Vagina (tissue), 2 donors: ENCODE measurements around the gene NID2. TPM values are rescaled to one million over a fixed set of nuclear protein-coding genes. Genes with fewer than 3 reads are reported as not detected.

Experiments used
- DNase-seq, 2 donors: peaks; one replicate each; pipeline ENCODE4 v3.0.0-alpha.2; 2017; ENCODE audit errors: extremely low spot score in 2 of 2
- H3K27ac ChIP-seq: fragments of 200-600 bp; sonication (generic); one replicate; pipeline ENCODE4 v1.5.1; 2019
- H3K27me3 ChIP-seq: fragments of 200-600 bp; sonication (generic); one replicate; pipeline ENCODE4 v1.5.1; 2019
- H3K36me3 ChIP-seq, 2 donors: fragments of 200-600 bp; sonication (generic); one replicate each; pipeline ENCODE4 v1.5.1; 2017 to 2019
- H3K4me1 ChIP-seq: fragments of 200-600 bp; sonication (generic); one replicate; pipeline ENCODE4 v1.5.1; 2019
- H3K4me3 ChIP-seq, 2 donors: fragments of 200-600 bp; sonication (generic); 1 replicate in 1 of 2; 2 replicates in 1 of 2; pipeline ENCODE4 v1.5.1; 2016 to 2019
- H3K9me3 ChIP-seq: fragments of 200-600 bp; sonication (generic); one replicate; pipeline ENCODE4 v1.5.1; 2019
- POLR2A ChIP-seq, 2 donors: fragments of 450-650 bp; IDR thresholded peaks; one replicate each; pipeline ENCODE4 v1.6.1; 2017; ENCODE audit warnings: antibody characterized with exemption in 2 of 2, mild to moderate bottlenecking in 2 of 2, moderate library complexity in 2 of 2
- POLR2AphosphoS5 ChIP-seq, 2 donors: sonication (generic); formaldehyde crosslinking; IDR thresholded peaks; one replicate each; pipeline ENCODE4 v1.9.0; 2017; ENCODE audit warnings: antibody characterized with exemption in 2 of 2, mild to moderate bottlenecking in 2 of 2, low read depth in 1 of 2; ENCODE audit not compliant: insufficient read depth in 1 of 2
- intact Hi-C: fragments of 100-400 bp; cut with DNase I; formaldehyde crosslinking; loops from one replicate; pipeline ENCODE4 v1.15.1; 2023
- total RNA-seq: library from RNA; depleted of rRNA; stranded (reverse); fragments of >200 nt; gene quantifications from one replicate; pipeline ENCODE4 v1.2.3, GENCODE V29; 2016
- TF ChIP-seq, protein P1 (sequence below), 3 experiments: fragments of 450-650 bp in 2 of 3; fragments of 200-600 bp in 1 of 3; sonication (generic) in 1 of 3; IDR thresholded peaks; one replicate each; pipeline ENCODE4 v1.5.1; 2017 to 2019; ENCODE audit warnings: antibody characterized with exemption in 3 of 3, mild to moderate bottlenecking in 2 of 3, moderate library complexity in 2 of 3

Gene NID2
- total RNA-seq, 1 donor from 2014 or later: 20.1 TPM

DNA sequence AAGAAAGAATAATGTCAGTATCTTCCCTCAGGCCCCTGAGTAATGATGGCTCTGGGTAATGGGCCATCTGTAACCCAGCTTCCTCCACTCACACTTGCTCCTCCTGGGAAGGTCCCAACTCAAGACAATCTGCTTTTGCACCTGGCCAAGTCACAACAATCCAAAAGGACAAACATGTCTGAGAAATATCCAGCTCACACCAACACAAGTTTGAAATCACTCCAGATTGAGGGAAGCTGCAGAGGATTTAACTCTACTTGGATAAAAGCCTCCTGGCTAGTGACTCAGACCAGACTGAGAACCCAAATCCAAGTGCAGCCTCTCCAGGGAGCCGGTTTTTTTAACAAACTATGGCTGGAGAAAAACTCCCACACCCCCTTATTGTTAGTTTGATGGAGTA, 45.3 kb downstream of the NID2 start:
- H3K4me3 ChIP-seq: no peak overlapping the region
- no peaks in the 10 kb centered on the region for H3K9me3 ChIP-seq
- no peaks in the 10 kb centered on the region for H3K27me3 ChIP-seq
- H3K36me3 ChIP-seq: no peaks in the 10 kb centered on the region
- peaks cover under 1% of the 10 kb centered on the region for H3K4me1 ChIP-seq
- no peak for TF ChIP-seq POLR2AphosphoS5 (IDR thresholded peaks at IDR 0.05; ENCODE audit: insufficient read depth in 1 of 2, low read depth in 1 of 2)
- no peak for TF ChIP-seq POLR2A (IDR thresholded peaks at IDR 0.05)
- TF ChIP-seq, protein P1, sequence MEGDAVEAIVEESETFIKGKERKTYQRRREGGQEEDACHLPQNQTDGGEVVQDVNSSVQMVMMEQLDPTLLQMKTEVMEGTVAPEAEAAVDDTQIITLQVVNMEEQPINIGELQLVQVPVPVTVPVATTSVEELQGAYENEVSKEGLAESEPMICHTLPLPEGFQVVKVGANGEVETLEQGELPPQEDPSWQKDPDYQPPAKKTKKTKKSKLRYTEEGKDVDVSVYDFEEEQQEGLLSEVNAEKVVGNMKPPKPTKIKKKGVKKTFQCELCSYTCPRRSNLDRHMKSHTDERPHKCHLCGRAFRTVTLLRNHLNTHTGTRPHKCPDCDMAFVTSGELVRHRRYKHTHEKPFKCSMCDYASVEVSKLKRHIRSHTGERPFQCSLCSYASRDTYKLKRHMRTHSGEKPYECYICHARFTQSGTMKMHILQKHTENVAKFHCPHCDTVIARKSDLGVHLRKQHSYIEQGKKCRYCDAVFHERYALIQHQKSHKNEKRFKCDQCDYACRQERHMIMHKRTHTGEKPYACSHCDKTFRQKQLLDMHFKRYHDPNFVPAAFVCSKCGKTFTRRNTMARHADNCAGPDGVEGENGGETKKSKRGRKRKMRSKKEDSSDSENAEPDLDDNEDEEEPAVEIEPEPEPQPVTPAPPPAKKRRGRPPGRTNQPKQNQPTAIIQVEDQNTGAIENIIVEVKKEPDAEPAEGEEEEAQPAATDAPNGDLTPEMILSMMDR (IDR thresholded peaks at IDR 0.05): no peak
- no peak overlapping the region for H3K27ac ChIP-seq
- intact Hi-C loops: no loop called here
- DNase-seq: no peak

DNA sequence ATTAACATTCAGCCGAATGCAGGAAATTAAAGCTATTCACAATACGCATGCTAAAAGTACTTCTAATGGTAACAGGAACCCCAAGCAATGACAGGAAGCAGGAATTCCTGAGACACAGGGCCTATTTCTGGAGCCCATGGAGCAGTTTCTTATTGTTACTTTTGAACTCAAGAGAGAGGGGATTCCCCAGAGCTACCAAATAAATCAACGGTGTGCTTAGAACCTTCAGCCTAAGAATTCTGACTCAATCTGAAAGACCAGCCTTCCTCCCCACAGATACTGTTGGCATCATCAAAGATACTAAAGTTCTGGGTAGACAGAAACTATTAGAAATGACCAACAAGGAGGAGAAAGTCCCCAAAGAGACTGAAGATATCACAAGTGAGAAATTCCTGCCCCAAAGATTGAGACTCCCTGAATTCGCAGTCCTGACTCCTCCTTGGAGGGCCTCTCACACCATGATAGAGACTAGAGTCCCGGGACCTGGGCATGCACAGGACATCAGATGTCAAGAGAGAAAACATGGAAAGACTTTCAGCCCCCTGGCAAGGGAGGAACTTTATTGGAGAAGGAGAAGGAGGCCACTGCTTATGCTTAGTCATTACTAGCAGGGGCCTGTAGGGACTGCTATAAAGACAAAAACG, 46.8 kb downstream of the NID2 start:
- H3K27ac ChIP-seq: no peak overlapping the region
- DNase-seq: no peak
- no peaks in the 10 kb centered on the region for H3K9me3 ChIP-seq
- intact Hi-C loops: no loop called here
- no peaks in the 10 kb centered on the region for H3K27me3 ChIP-seq
- TF ChIP-seq, protein P1 (IDR thresholded peaks at IDR 0.05): no peak
- TF ChIP-seq POLR2AphosphoS5 (IDR thresholded peaks at IDR 0.05; ENCODE audit: insufficient read depth in 1 of 2, low read depth in 1 of 2): peak in 1 of 2 donors; percentile 45
- no peaks in the 10 kb centered on the region for H3K36me3 ChIP-seq
- H3K4me3 ChIP-seq: no peak overlapping the region
- peaks cover 7% of the 10 kb centered on the region for H3K4me1 ChIP-seq

DNA sequence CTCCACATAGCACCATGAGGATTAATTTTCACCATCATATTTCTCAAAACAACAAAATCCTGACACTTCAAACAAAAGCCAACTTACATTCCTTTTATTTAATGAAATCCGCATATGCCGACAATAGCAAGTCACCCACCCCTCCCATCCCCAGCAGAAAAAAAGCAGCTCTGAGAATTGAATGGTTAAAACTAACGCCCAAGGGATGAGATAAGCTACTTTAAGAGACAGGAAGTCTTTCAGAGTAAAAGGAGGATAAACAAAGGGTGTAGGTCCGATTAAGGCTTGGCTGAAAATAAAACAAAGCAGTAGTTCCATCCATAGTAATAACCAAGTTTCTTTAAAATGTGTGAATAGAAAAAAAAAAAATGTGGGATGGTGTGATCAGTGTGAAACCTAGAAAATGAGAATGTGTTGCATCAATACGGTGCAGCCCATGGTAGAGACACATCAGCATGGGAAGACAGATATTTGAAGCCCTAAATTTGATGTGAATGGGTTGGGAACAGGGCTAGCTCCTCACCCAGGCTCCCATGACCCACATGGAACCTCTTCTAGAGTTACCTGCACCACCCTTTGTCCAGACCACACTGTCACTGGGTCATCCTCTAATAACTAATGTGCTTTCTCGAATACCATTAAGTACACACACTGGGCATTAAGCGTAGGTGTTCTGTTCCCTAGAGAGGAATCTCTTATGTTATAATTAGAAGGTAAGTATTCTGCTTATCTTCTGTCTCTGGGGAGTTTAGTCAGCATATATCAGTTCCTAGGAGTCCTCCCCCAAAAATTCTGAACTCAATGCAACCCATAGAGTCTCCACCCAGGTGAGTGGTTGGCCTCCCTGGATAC, 47.8 kb downstream of the NID2 start:
- H3K36me3 ChIP-seq: no peaks in the 10 kb centered on the region
- intact Hi-C loops: no loop called here
- H3K4me1 ChIP-seq: peaks cover 7% of the 10 kb centered on the region
- TF ChIP-seq POLR2AphosphoS5 (IDR thresholded peaks at IDR 0.05; ENCODE audit: insufficient read depth in 1 of 2, low read depth in 1 of 2): no peak
- TF ChIP-seq POLR2A (IDR thresholded peaks at IDR 0.05): no peak
- TF ChIP-seq, protein P1 (IDR thresholded peaks at IDR 0.05): no peak
- no peaks in the 10 kb centered on the region for H3K27me3 ChIP-seq
- H3K4me3 ChIP-seq: no peak overlapping the region
- no peak overlapping the region for H3K27ac ChIP-seq
- no peaks in the 10 kb centered on the region for H3K9me3 ChIP-seq
- no peak for DNase-seq

DNA sequence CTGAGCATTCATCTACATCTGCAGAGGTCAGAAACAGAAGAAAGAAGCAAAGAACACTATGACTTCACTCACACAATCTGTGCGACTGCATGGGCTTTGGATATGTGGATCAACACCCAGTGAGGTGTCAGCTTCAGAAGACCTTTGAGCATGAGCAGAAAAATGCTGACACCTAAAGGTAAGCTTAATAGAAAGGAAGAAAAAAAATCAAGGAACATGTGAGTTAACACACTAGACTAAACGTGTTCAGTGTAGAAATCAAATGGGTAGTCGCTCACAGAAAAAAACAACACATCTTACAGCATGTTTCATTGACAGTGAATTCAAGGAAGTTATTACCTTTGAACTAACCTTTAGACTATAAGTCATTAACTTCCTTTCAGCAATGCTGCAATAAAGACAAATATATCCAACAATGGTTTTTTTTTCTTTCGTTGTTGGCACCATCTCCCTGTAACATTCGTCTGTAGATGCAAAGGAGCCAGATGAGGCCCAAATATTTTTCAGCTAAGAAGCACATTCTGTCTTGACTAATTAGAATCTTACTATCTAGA, 48.6 kb downstream of the NID2 start:
- Histone ChIP-seq H3K27me3 (no peaks in the 10 kb centered on the region), H3K9me3 (no peaks in the 10 kb centered on the region), H3K4me3 (no peak overlapping the region), H3K4me1 (peaks cover 7% of the 10 kb centered on the region), H3K36me3 (no peaks in the 10 kb centered on the region), H3K27ac (no peak overlapping the region)
- no peak for DNase-seq
- TF ChIP-seq, protein P1 (IDR thresholded peaks at IDR 0.05): no peak
- TF ChIP-seq POLR2AphosphoS5 (IDR thresholded peaks at IDR 0.05; ENCODE audit: insufficient read depth in 1 of 2, low read depth in 1 of 2) (no peak), POLR2A (IDR thresholded peaks at IDR 0.05) (no peak)
- intact Hi-C loops: no loop called here
